MCF 10A (cell line): ENCODE measurements around the gene CFAP53. TPM values are rescaled to one million over a fixed set of nuclear protein-coding genes. Genes with fewer than 3 reads are reported as not detected.

Experiments
- BruUV-seq: library from RNA; stranded (reverse); fragments of 400-500 nt; replicated peaks from 2 replicates; lab custom pipeline; 2021; lab: Mats Ljungman, UMichigan
- CTCF ChIA-PET: fragments of 300-600 bp; sonication (Branson Sonifier 250); formaldehyde crosslinking; extraction: SDS; loops from one replicate; lab custom pipeline; 2021; ENCODE audit warnings: antibody characterized with exemption, inconsistent platforms; lab: Yijun Ruan, JAX
- POLR2A ChIA-PET: fragments of 300-600, 350-650 bp; sonication (Branson Sonifier 250); formaldehyde crosslinking; extraction: SDS; loops from one replicate; lab custom pipeline; 2020; ENCODE audit warnings: antibody characterized with exemption, inconsistent platforms; lab: Yijun Ruan, JAX
- DNase-seq: peaks from one replicate; pipeline ENCODE4 v3.0.0-alpha.2; 2018; ENCODE audit not compliant: unreplicated experiment
- H3K27ac Mint-ChIP-seq: one replicate; pipeline ENCODE4 v1.8.0; 2022; ENCODE audit warnings: mild to moderate bottlenecking, low read depth, mixed read lengths; ENCODE audit not compliant: unreplicated experiment
- H3K27me3 Mint-ChIP-seq: one replicate; pipeline ENCODE4 v1.8.0; 2022; ENCODE audit warnings: mixed read lengths; ENCODE audit not compliant: insufficient read depth, unreplicated experiment
- H3K36me3 Mint-ChIP-seq: one replicate; pipeline ENCODE4 v1.8.0; 2022; ENCODE audit warnings: mild to moderate bottlenecking, moderate library complexity, mixed read lengths; ENCODE audit not compliant: insufficient read depth, unreplicated experiment
- H3K4me1 Mint-ChIP-seq: one replicate; pipeline ENCODE4 v1.8.0; 2022; ENCODE audit warnings: mixed read lengths; ENCODE audit not compliant: insufficient read depth, unreplicated experiment
- H3K4me3 Mint-ChIP-seq: one replicate; pipeline ENCODE4 v1.8.0; 2022; ENCODE audit warnings: mild to moderate bottlenecking, moderate library complexity, mixed read lengths; ENCODE audit not compliant: unreplicated experiment
- H3K9me3 Mint-ChIP-seq: one replicate; pipeline ENCODE4 v1.8.0; 2022; ENCODE audit warnings: mixed read lengths; ENCODE audit not compliant: unreplicated experiment
- intact Hi-C: fragments of 100-400 bp; cut with micrococcal nuclease; formaldehyde crosslinking; loops from 2 replicates; pipeline ENCODE4 v1.14.1; 2022
- total RNA-seq: library from RNA; stranded (reverse); gene quantifications from 2 replicates; pipeline ENCODE4 v1.2.3, GENCODE V29; 2022
- TF ChIP-seq, protein P1 (sequence below): fragments of 200-600 bp; IDR thresholded peaks from one replicate; pipeline ENCODE4 v1.8.0; 2022; ENCODE audit warnings: antibody characterized with exemption, mild to moderate bottlenecking; ENCODE audit not compliant: unreplicated experiment

The CFAP53 gene
- total RNA-seq, 1 experiment from 2014 or later = 2.2 TPM

- ChIA-PET CTCF (interaction anchor here (0.6 to 3.9 kb wide), 7 partner anchors 11 to 348 kb away, joined by 3 to 28 read pairs (median 5); partner anchors contain the start of gene MYO5B), POLR2A (interaction anchor here (0.6 to 0.7 kb wide), 2 partner anchors 200 to 930 kb away, joined by 3 read pairs; no protein-coding TSS in a partner anchor)
- H3K36me3 Mint-ChIP-seq = no peaks in the 10 kb centered on the region
Measured at GRCh38 chr18:50207722-50208121, 58.6 kb downstream of the CFAP53 start.

DNA sequence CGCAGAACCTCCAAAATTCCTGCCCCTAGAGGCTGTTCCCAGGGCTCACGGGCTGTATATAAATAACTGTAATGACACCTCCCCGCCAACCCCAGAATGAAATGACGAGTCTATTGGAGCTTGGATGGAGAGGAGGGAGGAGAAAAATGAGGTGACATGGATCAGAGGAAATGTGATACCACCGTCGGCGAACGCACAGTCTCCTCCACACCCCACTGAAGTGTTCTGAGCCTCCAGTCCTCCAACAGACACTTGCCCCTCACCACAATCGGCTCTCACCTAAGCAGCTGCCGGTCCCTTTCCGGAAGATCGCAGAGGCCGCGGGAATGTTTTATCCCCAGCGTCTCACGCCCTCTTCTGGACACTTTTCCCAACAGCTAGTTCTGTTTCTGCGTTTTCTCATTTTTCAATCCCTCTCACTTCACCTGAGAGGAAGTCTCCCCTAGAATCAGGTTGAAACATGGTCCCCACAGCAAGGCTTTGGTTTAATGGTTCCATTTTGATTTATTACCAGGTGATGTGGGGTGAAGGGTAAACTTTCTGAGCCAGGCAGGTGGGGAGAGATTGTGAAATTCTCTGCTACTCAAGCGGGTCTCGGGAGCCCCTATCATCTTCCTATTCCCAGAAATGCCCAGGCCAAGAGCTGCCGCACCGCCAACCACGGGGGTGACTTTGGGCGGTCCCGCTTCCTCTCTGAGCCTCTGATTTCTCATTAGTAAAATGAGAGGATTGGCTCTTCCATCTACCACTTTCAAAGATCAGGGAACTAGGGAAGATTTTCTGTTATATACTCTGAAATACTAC lies 62.3 kb downstream of the CFAP53 start:
- CTCF ChIA-PET = interaction anchor here (0.6 to 5.9 kb wide), 60 partner anchors 8 to 885 kb away, joined by 3 to 45 read pairs (median 4); partner anchors contain the start of gene MYO5B
- H3K36me3 Mint-ChIP-seq = no peaks in the 10 kb centered on the region
- POLR2A ChIA-PET = interaction anchor here (0.7 to 1.6 kb wide), 5 partner anchors 9 to 513 kb away, joined by 3 to 9 read pairs (median 4); partner anchors contain the start of genes MBD1 and MYO5B
- peaks cover 11% of the 10 kb centered on the region for H3K27me3 Mint-ChIP-seq
- H3K27ac Mint-ChIP-seq = no peak overlapping the region
- peak; percentile 70 for DNase-seq
- intact Hi-C loops = loop anchor here (1.0 to 5.0 kb wide), 4 partner anchors 153 to 692 kb away; no protein-coding TSS in a partner anchor
- H3K4me1 Mint-ChIP-seq = no peaks in the 10 kb centered on the region
- TF ChIP-seq, protein P1, sequence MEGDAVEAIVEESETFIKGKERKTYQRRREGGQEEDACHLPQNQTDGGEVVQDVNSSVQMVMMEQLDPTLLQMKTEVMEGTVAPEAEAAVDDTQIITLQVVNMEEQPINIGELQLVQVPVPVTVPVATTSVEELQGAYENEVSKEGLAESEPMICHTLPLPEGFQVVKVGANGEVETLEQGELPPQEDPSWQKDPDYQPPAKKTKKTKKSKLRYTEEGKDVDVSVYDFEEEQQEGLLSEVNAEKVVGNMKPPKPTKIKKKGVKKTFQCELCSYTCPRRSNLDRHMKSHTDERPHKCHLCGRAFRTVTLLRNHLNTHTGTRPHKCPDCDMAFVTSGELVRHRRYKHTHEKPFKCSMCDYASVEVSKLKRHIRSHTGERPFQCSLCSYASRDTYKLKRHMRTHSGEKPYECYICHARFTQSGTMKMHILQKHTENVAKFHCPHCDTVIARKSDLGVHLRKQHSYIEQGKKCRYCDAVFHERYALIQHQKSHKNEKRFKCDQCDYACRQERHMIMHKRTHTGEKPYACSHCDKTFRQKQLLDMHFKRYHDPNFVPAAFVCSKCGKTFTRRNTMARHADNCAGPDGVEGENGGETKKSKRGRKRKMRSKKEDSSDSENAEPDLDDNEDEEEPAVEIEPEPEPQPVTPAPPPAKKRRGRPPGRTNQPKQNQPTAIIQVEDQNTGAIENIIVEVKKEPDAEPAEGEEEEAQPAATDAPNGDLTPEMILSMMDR = peak; percentile 68
- BruUV-seq = no TSS peak
- peak overlapping the region; percentile 37 for H3K4me3 Mint-ChIP-seq
- H3K9me3 Mint-ChIP-seq = no peaks in the 10 kb centered on the region

More at GRCh38 chr18:50207722-50208121, 58.6 kb downstream of the CFAP53 start:
- peaks cover 11% of the 10 kb centered on the region for H3K27me3 Mint-ChIP-seq
- no TSS peak for BruUV-seq
- no peaks in the 10 kb centered on the region for H3K9me3 Mint-ChIP-seq
- DNase-seq = no peak
- no peaks in the 10 kb centered on the region for H3K4me1 Mint-ChIP-seq
- H3K4me3 Mint-ChIP-seq = no peak overlapping the region
- H3K27ac Mint-ChIP-seq = no peak overlapping the region
- TF ChIP-seq, protein P1 = no peak
- intact Hi-C loops = no loop called here

- Mint-ChIP-seq H3K27ac (no peak overlapping the region), H3K36me3 (no peaks in the 10 kb centered on the region), H3K27me3 (peaks cover 23% of the 10 kb centered on the region), H3K4me3 (no peak overlapping the region), H3K4me1 (no peaks in the 10 kb centered on the region), H3K9me3 (no peaks in the 10 kb centered on the region)
- no TSS peak for BruUV-seq
- ChIA-PET POLR2A (interaction anchor here (0.7 kb wide), 1 partner anchor 101 kb away, joined by 3 read pairs; no protein-coding TSS in a partner anchor), CTCF (interaction anchor here (0.7 to 5.9 kb wide), 11 partner anchors 11 to 342 kb away, joined by 3 to 45 read pairs (median 3); no protein-coding TSS in a partner anchor)
- intact Hi-C loops = loop anchor here (5.0 kb wide), 1 partner anchor 689 kb away; no protein-coding TSS in a partner anchor
- no peak for DNase-seq
- TF ChIP-seq, protein P1 = no peak
Measured at GRCh38 chr18:50201476-50202018, 64.7 kb downstream of the CFAP53 start.
